A673 (cell line): ENCODE results near the gene CCL4L2.

ENCODE experiments used
- CTCF ChIP-seq: fragments of 300-800, 200-600 bp; sonication (generic); conservative IDR thresholded peaks from 2 replicates; pipeline ENCODE4 v1.5.1; 2017; ENCODE audit warnings: low read depth, mild to moderate bottlenecking, antibody characterized with exemption, low read length, moderate library complexity, mixed read lengths
- EZH2 ChIP-seq: fragments of 200-600 bp; sonication (generic); IDR thresholded peaks from 2 replicates; pipeline ENCODE4 v1.6.1; 2017; ENCODE audit warnings: borderline replicate concordance, low read depth, mild to moderate bottlenecking, mixed read lengths, antibody characterized with exemption, low read length; ENCODE audit not compliant: poor library complexity, severe bottlenecking

GRCh38 chr17:36193216-36193775 is 17.6 kb upstream of the CCL4L2 start:
- TF ChIP-seq CTCF: no peak
- no peak for TF ChIP-seq EZH2
